EL (cell line): Measurements from ENCODE around the gene MC1R.

Source experiments
- DNase-seq: peaks from one replicate; pipeline ENCODE4 v3.0.0-alpha.2; 2016

The MC1R gene

DNA sequence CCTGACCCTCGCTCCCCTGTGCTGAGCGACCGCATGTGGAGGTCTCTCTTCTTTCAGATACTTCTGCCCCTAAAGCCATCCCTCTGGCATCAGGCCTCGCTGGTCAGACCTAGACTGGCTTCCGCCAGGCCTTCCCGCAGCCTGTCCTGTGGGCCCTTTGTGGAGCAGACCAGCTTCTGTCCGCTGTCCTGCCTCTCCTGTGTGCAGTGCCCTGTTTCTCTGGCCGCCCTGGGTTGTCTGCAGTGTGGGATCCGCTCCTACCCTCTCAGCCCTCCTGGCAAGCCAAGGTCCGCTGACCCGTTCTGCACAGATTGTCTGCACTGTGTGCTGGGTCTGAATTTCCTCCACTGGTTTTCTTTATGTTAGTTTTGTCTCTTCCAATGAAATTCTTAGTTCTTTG, 21.5 kb upstream of the MC1R start:
- no peak for DNase-seq

- DNase-seq = no peak
These were observed 20.3 kb upstream of the MC1R start for GRCh38 chr16:89898201-89898967.

DNA sequence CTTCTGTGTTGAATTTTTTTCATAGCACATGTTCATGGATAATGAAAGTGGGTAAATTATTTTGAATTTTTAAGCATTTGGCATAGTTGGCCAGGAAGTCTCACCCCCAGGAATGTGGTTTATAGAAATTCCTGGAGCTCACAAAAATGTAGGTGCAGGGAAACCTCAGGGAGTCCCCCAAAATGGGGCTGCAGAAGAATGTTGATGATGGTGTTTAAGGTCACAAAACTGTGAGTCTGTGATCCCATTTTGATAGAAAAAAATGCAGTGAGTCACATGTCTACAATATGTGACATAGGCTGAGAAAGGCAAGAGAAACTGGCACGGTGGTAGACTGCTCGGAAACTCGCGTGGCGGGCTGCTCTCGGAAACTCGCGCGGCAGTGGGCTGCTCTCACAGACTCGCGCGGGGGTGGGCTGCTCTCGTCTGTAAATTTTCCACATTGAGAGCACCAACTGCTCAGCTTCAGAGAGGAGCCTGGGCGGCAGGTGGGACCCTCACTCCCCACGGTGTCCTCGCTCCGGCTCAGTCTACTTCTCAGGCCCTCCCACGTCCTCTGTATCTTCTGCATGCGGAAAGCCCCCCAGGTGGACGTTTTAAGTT, 18.7 kb upstream of the MC1R start:
- DNase-seq = peak; percentile 50

- no peak for DNase-seq
These were observed 17.8 kb upstream of the MC1R start for GRCh38 chr16:89900885-89901284.

- no peak for DNase-seq
These were observed 15.7 kb upstream of the MC1R start for GRCh38 chr16:89902980-89903379.

DNA sequence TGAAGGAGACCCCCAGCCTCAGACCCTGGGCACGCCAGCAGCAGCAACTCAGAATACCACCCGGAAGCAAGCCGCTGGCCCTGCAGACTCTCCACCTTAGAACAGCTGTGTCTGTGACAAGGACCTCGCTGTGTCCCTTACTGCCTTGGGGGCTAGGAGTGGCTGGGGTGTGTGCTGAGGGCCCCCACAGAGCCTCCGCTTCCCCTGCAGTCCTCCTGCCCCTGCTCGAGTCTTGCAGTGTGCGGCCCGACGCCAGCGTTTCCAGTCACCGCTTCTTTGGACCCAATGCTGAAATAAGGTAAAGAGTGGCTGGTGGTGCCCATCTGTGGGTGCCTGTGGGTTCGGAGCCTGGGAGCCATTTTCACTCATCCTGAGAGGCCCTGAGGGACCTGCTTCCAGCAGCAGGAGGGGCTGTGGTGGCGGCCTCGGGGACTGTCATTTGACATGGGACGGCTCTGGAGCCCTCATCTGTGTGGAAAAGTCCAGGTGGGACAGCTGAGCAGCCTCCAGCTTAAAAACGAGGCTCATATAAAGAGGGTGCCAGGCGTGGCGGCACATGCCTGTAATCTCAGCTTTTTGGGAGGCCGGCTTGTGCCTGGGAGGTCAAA, 14.7 kb upstream of the MC1R start:
- DNase-seq = no peak

GRCh38 chr16:89904606-89905510, 13.8 kb upstream of the MC1R start:
- no peak for DNase-seq

DNA sequence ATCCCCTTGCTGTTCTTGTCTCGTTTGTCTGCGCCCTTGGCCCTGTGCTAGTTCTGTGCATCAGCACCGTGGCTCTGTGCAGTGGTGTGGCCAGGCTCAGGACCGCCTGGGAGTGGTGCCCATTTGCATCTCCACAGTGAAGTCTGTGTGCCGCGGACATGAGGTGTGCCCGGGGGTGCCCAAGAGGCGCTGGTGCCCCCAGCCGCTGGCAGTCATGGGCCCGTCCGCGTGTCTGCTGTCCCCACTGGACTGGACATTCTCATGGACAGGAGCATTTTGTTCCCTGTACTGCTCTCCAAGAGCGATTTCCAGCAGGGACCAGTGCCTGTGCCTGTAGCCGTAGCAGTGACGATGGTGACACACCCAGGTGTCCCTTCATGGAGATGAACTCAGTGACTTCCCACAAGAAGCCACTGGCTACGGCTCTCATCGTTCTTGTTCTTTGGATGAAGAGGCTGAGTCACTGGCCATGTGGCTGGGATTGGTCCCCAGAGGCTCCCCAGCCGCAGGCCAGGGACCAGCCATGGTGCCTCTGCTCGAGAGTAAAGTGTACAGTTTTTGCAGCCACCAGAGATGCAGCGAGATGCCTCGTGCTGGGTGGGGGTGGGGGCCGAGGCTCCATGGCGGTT, 13.0 kb upstream of the MC1R start:
- no peak for DNase-seq

GRCh38 chr16:89906140-89907025, 12.3 kb upstream of the MC1R start:
- DNase-seq = no peak

GRCh38 chr16:89907055-89907814, 11.4 kb upstream of the MC1R start:
- DNase-seq = no peak

GRCh38 chr16:89908236-89908635, 10.4 kb upstream of the MC1R start:
- no peak for DNase-seq

DNA sequence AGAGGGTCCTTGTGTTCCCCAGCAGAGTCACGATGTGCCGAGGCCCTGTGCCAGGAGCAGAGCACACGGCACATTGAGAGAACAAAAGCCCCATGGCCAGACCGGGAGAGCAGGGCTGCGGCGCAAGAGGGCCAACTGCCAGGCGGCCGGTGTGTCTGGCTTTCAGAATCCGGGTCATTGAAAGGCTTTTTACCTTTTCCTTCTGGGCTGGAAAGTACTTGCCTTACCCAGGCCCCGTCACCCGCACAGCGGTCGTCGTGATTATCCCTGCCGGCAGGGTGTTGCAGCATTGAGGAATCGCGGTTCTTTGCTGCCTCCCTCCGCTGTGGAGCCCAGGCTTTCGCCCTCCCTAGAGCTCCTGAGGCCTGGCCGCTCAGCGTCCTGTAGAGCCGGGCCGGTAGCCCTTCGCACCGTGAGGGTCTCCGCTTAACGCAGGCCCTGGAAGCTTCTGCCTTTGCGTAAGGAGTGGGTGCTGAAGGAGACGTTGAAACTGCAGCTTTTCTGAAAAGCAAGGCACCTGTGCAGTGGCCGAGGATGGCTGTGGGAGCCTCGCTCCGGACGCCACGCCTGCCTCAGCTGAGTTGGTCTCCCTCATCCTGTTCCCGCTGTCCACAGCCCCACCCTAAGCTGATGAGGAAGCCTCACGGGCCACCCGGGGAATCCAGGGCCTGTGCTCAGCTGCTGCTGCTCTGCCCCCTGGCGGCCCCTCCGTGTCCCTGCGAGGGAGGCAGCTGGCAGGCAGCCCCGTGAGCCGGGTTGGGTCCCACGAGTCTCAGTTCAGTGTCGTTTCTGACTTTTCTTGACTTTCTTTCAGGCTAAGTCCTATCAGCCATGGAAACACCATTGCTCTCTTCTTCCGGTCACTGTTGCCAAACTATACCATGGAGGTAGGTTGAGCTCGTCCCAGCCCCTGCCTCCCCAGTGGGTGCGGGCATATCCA, 8.6 kb upstream of the MC1R start:
- peak; percentile 67 for DNase-seq

DNA sequence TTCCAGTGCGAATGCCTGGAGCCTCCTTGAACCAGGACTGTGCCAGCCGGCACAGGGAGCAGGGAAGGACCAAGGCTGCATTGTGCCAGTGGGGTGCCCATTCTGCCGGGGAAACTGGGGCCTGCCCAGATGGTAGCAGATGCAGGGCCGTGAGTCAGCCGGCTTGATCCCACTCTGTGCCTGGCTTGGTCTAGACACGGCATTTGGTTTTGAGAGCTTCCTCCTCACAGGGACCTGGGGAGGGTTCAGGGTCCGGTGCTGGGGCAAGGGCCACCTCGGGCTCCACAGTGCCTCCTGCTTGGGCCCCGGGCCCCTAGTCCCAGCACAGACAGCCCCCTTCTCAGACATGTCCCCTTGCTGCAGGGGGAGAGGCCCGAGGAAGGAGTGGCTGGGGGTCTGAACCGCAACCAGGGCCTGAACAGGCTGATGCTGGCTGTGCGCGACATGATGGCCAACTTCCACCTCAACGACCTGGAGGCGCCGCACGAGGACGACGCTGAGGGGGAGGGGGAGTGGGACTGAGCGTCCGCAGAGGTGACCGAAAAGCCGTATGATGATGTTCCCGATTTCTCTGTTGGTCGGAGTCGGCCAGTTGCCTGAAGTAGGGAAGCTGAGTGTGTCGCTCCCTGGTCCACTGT, 7.8 kb upstream of the MC1R start:
- no peak for DNase-seq

- DNase-seq = no peak
These were observed 7.3 kb upstream of the MC1R start for GRCh38 chr16:89911375-89911774.

GRCh38 chr16:89912143-89912542, 6.5 kb upstream of the MC1R start:
- no peak for DNase-seq

- no peak for DNase-seq
These were observed 6.0 kb upstream of the MC1R start for GRCh38 chr16:89912627-89913026.

GRCh38 chr16:89913408-89914387, 5.0 kb upstream of the MC1R start:
- no peak for DNase-seq
